Activated CD4-positive, alpha-beta memory T cell treated with anti-CD3 and anti-CD28 coated beads for 36 hours (primary cell): ENCODE measurements around the gene DYNLT2. TPM values are rescaled to one million over a fixed set of nuclear protein-coding genes. Genes with fewer than 3 reads are reported as not detected.

Source experiments
- CTCF ChIA-PET: fragments of 350-600 bp; sonication (Branson Sonifier 250); formaldehyde crosslinking; loops from one replicate; lab custom pipeline; 2021; ENCODE audit warnings: antibody characterized with exemption, inconsistent platforms; lab: Charles Lee
- POLR2A ChIA-PET: fragments of 350-600 bp; sonication (Branson Sonifier 250); formaldehyde crosslinking; loops from one replicate; lab custom pipeline; 2021; ENCODE audit warnings: antibody characterized with exemption; lab: Charles Lee
- DNase-seq: peaks from one replicate; pipeline ENCODE4 v3.0.0-alpha.2; 2020
- H3K27ac Mint-ChIP-seq: one replicate; pipeline ENCODE4 v1.8.0; 2021; ENCODE audit warnings: mixed read lengths
- H3K27me3 Mint-ChIP-seq: one replicate; pipeline ENCODE4 v1.8.0; 2021; ENCODE audit warnings: mixed read lengths
- H3K36me3 Mint-ChIP-seq: one replicate; pipeline ENCODE4 v1.8.0; 2021; ENCODE audit warnings: mixed read lengths
- H3K4me1 Mint-ChIP-seq: one replicate; pipeline ENCODE4 v1.8.0; 2021; ENCODE audit warnings: low read depth, mixed read lengths
- H3K4me3 Mint-ChIP-seq: one replicate; pipeline ENCODE4 v1.8.0; 2021; ENCODE audit warnings: mild to moderate bottlenecking, mixed read lengths
- H3K9me3 Mint-ChIP-seq: one replicate; pipeline ENCODE4 v1.8.0; 2021; ENCODE audit warnings: mixed read lengths
- intact Hi-C: fragments of 100-400 bp; cut with micrococcal nuclease; formaldehyde crosslinking; loops from one replicate; pipeline ENCODE4 v1.15.1; 2023
- total RNA-seq, 2 experiments: library from RNA; stranded (reverse); gene quantifications; one replicate each; pipeline ENCODE4 v1.2.3, GENCODE V29; 2021

DYNLT2 gene
- total RNA-seq, 2 experiments from 2014 or later = 2.0 to 2.1 TPM

DNA sequence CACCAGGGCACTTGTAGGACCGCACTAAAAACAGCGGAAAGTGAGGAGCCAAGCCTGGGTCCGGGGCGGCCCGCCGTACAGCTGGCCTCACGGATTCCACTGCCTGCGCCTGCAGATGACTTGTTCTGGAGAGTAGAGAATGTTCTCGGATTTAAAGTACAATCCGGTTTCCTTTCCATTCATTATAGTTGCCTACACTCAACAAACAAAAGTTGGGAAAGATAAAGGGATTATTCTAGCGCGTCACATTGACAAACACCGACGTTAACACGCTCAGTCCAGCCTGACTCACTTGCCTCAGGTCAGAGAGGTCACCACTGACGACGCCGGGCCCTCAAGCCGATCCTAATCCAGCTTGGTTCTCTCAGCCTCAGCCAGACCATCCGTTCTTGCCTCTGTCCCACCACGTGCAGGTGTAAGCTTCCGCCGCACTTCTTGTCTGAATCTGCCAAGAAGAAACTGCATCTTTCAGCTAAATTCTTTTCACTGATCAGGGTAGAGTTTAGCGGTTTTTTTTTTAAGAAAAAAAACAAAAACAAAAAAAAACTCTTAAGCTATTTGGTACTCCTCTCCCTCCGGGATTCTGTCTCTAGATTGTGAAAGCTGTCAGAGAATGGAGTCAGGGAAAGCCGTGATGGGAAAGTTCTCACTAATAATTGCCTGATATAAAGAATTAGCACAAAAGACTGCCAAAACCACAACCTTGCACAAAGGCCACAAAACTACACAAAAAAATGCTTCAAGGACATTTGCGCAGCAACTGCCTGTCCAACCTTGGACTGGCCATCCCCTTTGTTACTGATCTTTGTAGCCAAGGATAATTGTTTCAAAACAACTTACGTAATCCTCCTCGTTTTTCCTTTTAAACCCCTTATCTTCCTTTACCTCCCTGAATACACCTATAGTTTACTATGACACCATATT is 26.0 kb downstream of the DYNLT2 start:
- no peaks in the 10 kb centered on the region for H3K27me3 Mint-ChIP-seq
- peaks cover 7% of the 10 kb centered on the region for H3K36me3 Mint-ChIP-seq
- H3K4me3 Mint-ChIP-seq = peak overlapping the region; percentile 79
- peaks cover 28% of the 10 kb centered on the region for H3K4me1 Mint-ChIP-seq
- peak; percentile 42 for DNase-seq
- POLR2A ChIA-PET = interaction anchor here (0.8 to 1.8 kb wide), 5 partner anchors 10 to 29 kb away, joined by 3 to 20 read pairs (median 3); partner anchors contain the start of genes C6orf120, DYNLT2, ERMARD and WDR27
- intact Hi-C loops = loop anchor here (10.0 kb wide), 1 partner anchor 511 kb away; no protein-coding TSS in a partner anchor
- H3K9me3 Mint-ChIP-seq = no peaks in the 10 kb centered on the region
- H3K27ac Mint-ChIP-seq = peak overlapping the region; percentile 76
- CTCF ChIA-PET = interaction anchor here (0.9 to 1.3 kb wide), 2 partner anchors 24 to 65 kb away, joined by 3 to 6 read pairs; no protein-coding TSS in a partner anchor

DNA sequence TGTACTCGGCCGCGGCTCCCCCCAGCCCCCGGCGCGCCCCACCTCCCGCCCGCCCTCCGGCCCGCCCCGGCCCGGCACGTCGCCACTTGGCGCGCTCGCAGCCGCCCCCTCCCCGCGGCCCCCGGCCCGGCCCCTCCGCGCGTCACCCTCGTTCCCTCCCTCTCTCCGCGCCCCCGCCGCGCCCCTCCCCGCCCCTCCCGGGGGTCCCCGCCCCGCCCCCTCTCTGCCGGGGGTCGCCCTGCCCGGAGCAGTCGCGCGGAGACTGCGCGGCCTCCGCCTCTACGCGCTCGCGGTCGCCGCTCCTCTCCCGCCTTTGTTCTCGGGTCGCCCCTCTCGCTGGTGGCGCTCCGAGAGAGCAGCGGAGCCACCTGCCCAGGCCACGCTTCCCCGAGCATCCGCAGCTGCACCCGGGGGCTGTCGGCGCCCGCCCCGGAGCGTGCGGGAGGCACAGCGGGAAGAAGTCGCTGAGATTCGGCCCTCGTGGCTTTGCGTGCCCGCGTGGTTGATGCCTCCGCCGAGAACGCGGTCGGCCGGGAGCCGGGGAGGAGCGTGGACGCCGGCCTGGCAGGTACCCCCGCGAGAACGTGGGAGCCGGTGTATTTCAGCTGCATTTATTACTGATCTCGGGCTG is 26.8 kb downstream of the DYNLT2 start, which contains the start of gene PHF10:
Gene PHF10 (minus strand): TSS at position 7 of the 631 bp plus-strand sequence. CDS start 569 bp downstream, outside the sequence.
- Mint-ChIP-seq H3K4me1 (peaks cover 35% of the 10 kb centered on the region), H3K9me3 (no peaks in the 10 kb centered on the region), H3K27ac (peak within 1 kb of the TSS; percentile 100), H3K27me3 (no peaks in the 10 kb centered on the region), H3K36me3 (peaks cover 10% of the 10 kb centered on the region), H3K4me3 (peak within 1 kb of the TSS; percentile 98)
- POLR2A ChIA-PET = interaction anchor here (0.8 to 1.8 kb wide), 5 partner anchors 11 to 30 kb away, joined by 3 to 20 read pairs (median 3); partner anchors contain the start of genes C6orf120, DYNLT2, ERMARD and WDR27
- DNase-seq = peak; percentile 71
- intact Hi-C loops = loop anchor here (10.0 kb wide), 1 partner anchor 510 kb away; no protein-coding TSS in a partner anchor
- CTCF ChIA-PET = interaction anchor here (0.9 to 1.3 kb wide), 2 partner anchors 23 to 65 kb away, joined by 3 to 6 read pairs; no protein-coding TSS in a partner anchor

DNA sequence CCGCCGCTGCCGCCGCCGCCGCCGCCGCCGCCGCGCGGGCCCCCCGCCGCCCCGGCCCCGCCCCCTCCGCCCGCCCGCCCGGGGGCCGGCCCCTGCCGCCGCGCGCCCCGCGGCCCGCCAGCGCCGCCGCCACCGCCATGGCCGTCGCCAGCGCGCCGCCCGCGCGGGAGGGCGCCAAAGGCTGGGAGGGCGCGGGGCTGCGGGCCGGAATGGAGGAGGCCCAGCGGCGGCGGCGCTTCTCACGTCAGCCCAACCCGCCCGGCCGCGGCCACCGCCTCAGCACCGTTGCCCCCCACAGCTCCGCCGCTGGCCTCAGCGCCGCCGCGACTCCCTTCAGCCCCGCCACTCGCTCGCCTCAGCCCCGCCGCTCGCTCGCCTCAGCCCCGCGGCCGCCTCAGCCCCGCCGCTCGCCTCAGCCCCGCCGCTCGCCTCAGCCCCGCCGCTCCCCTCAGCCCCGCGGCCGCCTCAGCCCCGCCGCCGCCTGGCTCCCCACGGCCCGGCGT is 27.3 kb downstream of the DYNLT2 start:
- peak overlapping the region; percentile 62 for H3K27ac Mint-ChIP-seq

DNA sequence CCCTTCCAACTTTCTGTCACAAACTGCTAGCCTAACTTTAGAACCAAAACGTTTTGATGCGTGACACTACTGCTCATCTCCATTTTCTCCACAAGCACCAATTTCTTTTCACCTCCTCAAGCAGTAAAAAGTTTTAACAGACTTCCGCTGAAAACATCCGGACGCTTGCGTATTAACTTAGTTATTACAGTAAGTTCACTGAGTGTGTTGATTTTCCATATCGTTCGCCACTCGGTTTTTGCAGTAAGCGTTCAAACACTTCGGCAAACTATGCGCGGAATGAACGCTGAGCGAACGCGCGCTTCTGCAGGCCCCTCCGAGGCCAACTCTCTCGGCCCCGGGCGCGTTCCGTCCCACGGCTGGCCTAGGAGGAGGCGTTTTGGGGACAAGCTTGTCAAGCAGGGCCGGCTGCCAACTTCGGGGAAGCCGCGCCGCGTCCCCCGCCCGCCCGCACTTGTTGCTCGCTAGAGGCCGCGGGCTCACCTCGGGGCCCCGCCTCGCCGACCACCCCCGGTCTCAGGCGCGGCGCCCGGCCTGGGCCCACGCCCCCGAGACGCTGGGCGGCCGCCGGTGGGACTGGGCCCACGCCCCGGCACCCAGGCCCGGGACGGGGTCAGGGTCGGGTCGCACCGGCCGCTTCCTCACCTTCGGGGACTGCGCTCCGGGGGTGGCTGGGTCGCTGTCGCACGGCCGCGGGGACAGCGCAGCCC is 28.0 kb downstream of the DYNLT2 start:
- H3K27ac Mint-ChIP-seq = peak overlapping the region; percentile 100
- H3K4me3 Mint-ChIP-seq = peak overlapping the region; percentile 98
- H3K27me3 Mint-ChIP-seq = no peaks in the 10 kb centered on the region
- DNase-seq = peak; percentile 76
- H3K36me3 Mint-ChIP-seq = peaks cover 10% of the 10 kb centered on the region
- H3K9me3 Mint-ChIP-seq = no peaks in the 10 kb centered on the region
- POLR2A ChIA-PET = interaction anchor here (1.3 to 2.6 kb wide), 2 partner anchors 21 to 28 kb away, joined by 7 to 49 read pairs; partner anchors contain the start of genes C6orf120, DYNLT2, ERMARD and WDR27
- intact Hi-C loops = loop anchor here (1.0 to 10.0 kb wide), 3 partner anchors 28 to 831 kb away; partner anchors contain the start of genes DYNLT2, ERMARD and TBP
- H3K4me1 Mint-ChIP-seq = peaks cover 42% of the 10 kb centered on the region
- CTCF ChIA-PET = interaction anchor here (1.8 kb wide), 1 partner anchor 20 kb away, joined by 7 read pairs; no protein-coding TSS in a partner anchor

More for the DNA sequence above, 27.3 kb downstream of the DYNLT2 start:
- Mint-ChIP-seq H3K4me3 (peak overlapping the region; percentile 69), H3K36me3 (peaks cover 10% of the 10 kb centered on the region), H3K4me1 (peaks cover 40% of the 10 kb centered on the region), H3K9me3 (no peaks in the 10 kb centered on the region), H3K27me3 (no peaks in the 10 kb centered on the region)
- CTCF ChIA-PET = no interaction called here
- peak; percentile 35 for DNase-seq
- intact Hi-C loops = loop anchor here (1.0 to 10.0 kb wide), 3 partner anchors 27 to 830 kb away; partner anchors contain the start of genes DYNLT2, ERMARD and TBP
- POLR2A ChIA-PET = interaction anchor here (1.3 to 2.6 kb wide), 4 partner anchors 22 to 27 kb away, joined by 7 to 49 read pairs (median 15); partner anchors contain the start of genes C6orf120, DYNLT2, ERMARD and WDR27

DNA sequence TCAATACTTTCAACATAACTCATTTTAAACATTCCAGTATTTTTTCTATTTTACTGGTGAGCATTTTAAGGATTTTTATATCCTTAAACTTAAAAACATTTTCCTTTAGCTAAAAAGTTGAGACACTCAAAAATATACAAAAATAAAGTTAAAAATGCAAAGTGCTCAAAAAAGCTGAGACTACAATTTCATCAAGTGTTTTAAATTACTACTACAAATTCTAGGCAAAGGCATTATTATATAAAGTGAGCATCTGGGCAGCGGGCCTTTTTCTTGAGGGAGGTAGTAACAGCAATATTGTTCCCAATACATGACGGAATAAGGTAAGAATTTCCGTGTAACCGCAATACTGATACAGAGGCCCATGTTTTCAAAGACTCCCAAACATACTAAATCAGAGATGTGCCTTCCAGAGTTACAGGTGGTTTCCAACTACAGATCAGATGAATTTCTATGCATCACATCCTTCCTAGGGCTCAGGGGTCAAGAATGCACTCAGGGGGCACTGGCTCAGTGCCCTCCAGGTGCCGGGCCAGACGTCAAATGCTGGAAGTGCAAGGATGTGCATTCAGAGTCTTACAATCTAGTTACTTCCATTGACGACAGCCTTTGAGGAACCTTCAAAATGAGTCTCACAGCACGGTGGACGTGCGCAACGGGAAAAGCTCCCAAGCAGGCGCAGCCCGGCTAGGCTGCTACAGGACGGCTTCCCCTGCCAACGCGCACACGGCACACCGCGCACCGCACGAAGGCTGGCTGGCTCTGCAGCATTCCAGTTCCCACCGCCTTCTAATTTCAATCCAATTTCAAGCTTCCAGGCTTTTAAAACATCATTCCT is 28.8 kb downstream of the DYNLT2 start:
- ChIA-PET CTCF (interaction anchor here (1.1 to 1.8 kb wide), 3 partner anchors 12 to 21 kb away, joined by 4 to 7 read pairs (median 4); partner anchors contain the start of genes C6orf120 and WDR27), POLR2A (interaction anchor here (1.0 to 2.6 kb wide), 4 partner anchors 11 to 29 kb away, joined by 3 to 49 read pairs (median 8); partner anchors contain the start of genes C6orf120, DYNLT2, ERMARD and WDR27)
- H3K4me3 Mint-ChIP-seq = peak overlapping the region; percentile 98
- peak; percentile 68 for DNase-seq
- H3K27ac Mint-ChIP-seq = peak overlapping the region; percentile 100
- H3K27me3 Mint-ChIP-seq = no peaks in the 10 kb centered on the region
- H3K4me1 Mint-ChIP-seq = peaks cover 38% of the 10 kb centered on the region
- H3K36me3 Mint-ChIP-seq = peaks cover 10% of the 10 kb centered on the region
- H3K9me3 Mint-ChIP-seq = no peaks in the 10 kb centered on the region
- intact Hi-C loops = loop anchor here (1.0 to 10.0 kb wide), 5 partner anchors 13 to 832 kb away; partner anchors contain the start of genes C6orf120, DYNLT2, ERMARD and TBP

DNA sequence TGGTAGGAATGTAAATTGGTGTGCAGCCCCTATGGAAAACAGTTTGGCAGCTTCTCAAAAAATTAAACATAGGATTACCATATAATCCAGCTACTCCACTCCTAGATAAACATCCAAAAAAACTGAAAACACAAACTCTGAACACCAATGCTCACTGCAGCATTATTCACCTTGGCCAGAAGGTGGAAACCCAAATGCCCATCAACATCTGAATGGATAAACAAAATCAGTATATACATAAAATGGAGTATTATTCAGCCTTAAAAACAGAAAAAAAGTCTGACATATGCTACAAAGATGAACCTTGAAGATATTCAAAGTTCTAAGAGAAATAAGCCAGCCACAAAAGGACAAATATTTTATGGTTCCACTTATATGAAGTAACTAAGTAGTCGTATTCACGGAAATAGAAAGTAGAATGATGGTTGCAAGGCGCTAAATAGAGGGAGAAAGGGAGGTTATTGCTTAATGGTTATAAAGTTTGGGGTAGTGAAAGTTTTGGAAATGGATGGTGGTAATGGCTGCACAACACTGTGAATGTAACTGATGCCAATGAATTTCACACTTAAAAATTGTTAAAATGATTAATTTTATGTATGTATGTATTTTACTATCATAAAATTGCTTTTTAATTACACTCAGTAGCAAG is 31.0 kb downstream of the DYNLT2 start:
- DNase-seq = no peak
- Mint-ChIP-seq H3K27ac (peak overlapping the region; percentile 46), H3K4me1 (peaks cover 32% of the 10 kb centered on the region), H3K9me3 (no peaks in the 10 kb centered on the region), H3K4me3 (no peak overlapping the region), H3K36me3 (peaks cover 24% of the 10 kb centered on the region), H3K27me3 (no peaks in the 10 kb centered on the region)
- intact Hi-C loops = loop anchor here (10.0 kb wide), 1 partner anchor 506 kb away; no protein-coding TSS in a partner anchor
- CTCF ChIA-PET = interaction anchor here (0.6 to 1.7 kb wide), 2 partner anchors 17 to 272 kb away, joined by 4 to 6 read pairs; no protein-coding TSS in a partner anchor
- POLR2A ChIA-PET = interaction anchor here (2.3 to 3.0 kb wide), 2 partner anchors 18 to 32 kb away, joined by 8 to 14 read pairs; partner anchors contain the start of genes C6orf120, DYNLT2, ERMARD and WDR27

DNA sequence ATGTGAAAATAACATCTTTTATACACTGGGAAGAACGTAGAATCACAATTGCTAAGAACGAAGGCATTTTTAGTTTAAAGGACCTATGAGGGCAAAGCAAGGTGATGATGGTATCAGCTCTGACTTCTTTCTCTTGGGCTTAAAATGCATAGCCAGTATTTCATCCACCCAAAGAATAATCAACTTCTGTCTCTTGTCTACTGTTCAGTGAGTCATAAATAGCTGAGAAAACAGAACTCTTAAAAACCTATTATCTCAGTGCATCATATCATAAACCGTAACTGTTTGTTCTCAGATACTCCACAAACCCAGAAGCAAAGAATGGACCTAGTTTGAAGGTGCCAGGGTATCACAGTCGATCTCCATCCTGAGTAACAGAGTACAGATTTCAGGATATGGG is 32.3 kb downstream of the DYNLT2 start:
- ChIA-PET POLR2A (interaction anchor here (3.0 kb wide), 1 partner anchor 17 kb away, joined by 14 read pairs; the partner anchor contains the start of genes C6orf120 and WDR27), CTCF (interaction anchor here (1.6 to 1.7 kb wide), 2 partner anchors 16 to 71 kb away, joined by 3 to 6 read pairs; no protein-coding TSS in a partner anchor)
- Mint-ChIP-seq H3K27ac (no peak overlapping the region), H3K4me3 (no peak overlapping the region), H3K27me3 (no peaks in the 10 kb centered on the region), H3K4me1 (peaks cover 31% of the 10 kb centered on the region), H3K36me3 (peaks cover 33% of the 10 kb centered on the region), H3K9me3 (no peaks in the 10 kb centered on the region)
- DNase-seq = no peak
- intact Hi-C loops = no loop called here

DNA sequence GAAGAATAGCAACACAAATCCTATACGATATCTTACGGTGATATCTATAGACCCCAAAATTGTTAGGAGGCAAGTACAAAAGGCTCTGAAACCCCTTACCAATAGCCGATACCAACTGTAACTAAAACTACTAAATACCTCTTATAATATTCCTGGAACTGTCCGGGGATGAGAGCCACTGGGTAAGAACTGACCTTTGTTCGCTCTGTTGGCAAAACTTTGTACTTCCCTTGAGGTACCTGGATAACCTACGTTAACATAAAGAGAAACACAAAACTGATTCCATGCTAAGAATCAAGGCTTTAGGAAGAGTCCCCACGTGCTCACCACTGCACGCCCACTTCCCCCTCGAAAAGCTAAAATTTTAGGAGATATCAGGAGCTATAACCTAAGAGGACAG is 36.8 kb downstream of the DYNLT2 start:
- H3K27me3 Mint-ChIP-seq = no peaks in the 10 kb centered on the region
- H3K9me3 Mint-ChIP-seq = no peaks in the 10 kb centered on the region
- CTCF ChIA-PET = no interaction called here
- DNase-seq = no peak
- peaks cover 17% of the 10 kb centered on the region for H3K4me1 Mint-ChIP-seq
- intact Hi-C loops = no loop called here
- peaks cover 44% of the 10 kb centered on the region for H3K36me3 Mint-ChIP-seq
- H3K4me3 Mint-ChIP-seq = no peak overlapping the region
- H3K27ac Mint-ChIP-seq = no peak overlapping the region
- POLR2A ChIA-PET = no interaction called here

DNA sequence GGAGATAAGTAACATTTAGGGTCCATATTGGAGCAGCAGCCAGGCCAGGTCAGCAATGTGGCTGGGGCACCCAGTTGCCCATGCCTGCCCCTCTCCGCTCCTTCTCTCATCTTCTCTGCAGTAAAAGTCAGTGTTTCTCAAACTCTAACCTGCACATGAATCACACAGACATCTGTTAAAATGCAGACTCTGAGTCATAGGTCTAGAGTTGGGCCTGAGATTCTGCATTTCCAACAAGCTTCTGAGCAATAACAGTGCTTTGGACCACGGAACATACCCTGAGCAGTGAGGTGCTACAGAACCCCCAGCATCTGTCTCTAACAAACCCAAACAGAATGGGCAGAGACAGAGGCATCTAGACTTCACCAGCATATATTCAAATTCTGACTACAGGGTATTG is 37.2 kb downstream of the DYNLT2 start:
- Mint-ChIP-seq H3K27me3 (no peaks in the 10 kb centered on the region), H3K4me3 (no peak overlapping the region), H3K36me3 (peaks cover 44% of the 10 kb centered on the region), H3K9me3 (no peaks in the 10 kb centered on the region), H3K27ac (peak overlapping the region; percentile 8), H3K4me1 (peaks cover 17% of the 10 kb centered on the region)
- intact Hi-C loops = no loop called here
- CTCF ChIA-PET = no interaction called here
- DNase-seq = no peak
- POLR2A ChIA-PET = interaction anchor here (1.0 kb wide), 1 partner anchor 12 kb away, joined by 3 read pairs; the partner anchor contains the start of genes C6orf120 and WDR27
